GM06990 (cell line): ENCODE measurements around the gene CSMD2.

ENCODE experiments used
- DNase-seq: peaks from one replicate; pipeline ENCODE4 v3.0.0-alpha.2; 2011; ENCODE audit not compliant: insufficient read length; ENCODE audit errors: extremely low read depth
- H3K27me3 ChIP-seq: replicated peaks from 2 replicates; pipeline ENCODE4 v1.6.0; 2011; ENCODE audit warnings: low read length; ENCODE audit not compliant: control insufficient read depth, insufficient read depth
- H3K36me3 ChIP-seq: 2 replicates; pipeline ENCODE4 v1.5.1; 2011; ENCODE audit warnings: low read length; ENCODE audit not compliant: control insufficient read depth, insufficient read depth
- H3K4me3 ChIP-seq: replicated peaks from 2 replicates; pipeline ENCODE4 v1.5.1; 2011; ENCODE audit warnings: low read depth, mild to moderate bottlenecking, control low read depth, low read length
- CTCF ChIP-seq: IDR thresholded peaks from 2 replicates; pipeline ENCODE4 v1.5.1; 2011; ENCODE audit warnings: low read length, control low read depth, mild to moderate bottlenecking, inconsistent platforms; ENCODE audit not compliant: insufficient read depth, poor library complexity, severe bottlenecking

The CSMD2 gene

GRCh38 chr1:33714421-33714820 lies 450.6 kb downstream of the CSMD2 start:
- peaks cover 1% of the 10 kb centered on the region; the same call in 1 of the 2 replicates for H3K27me3 ChIP-seq
- no peak for TF ChIP-seq CTCF
- no peaks in the 10 kb centered on the region for H3K36me3 ChIP-seq
- no peak for DNase-seq
- no peak overlapping the region for H3K4me3 ChIP-seq

- no peak for TF ChIP-seq CTCF
- DNase-seq, result no peak
- Histone ChIP-seq H3K36me3 (no peaks in the 10 kb centered on the region), H3K4me3 (no peak overlapping the region), H3K27me3 (peaks cover 1% of the 10 kb centered on the region; the same call in 1 of the 2 replicates)
Observed at GRCh38 chr1:33713058-33713877, 451.8 kb downstream of the CSMD2 start.

- Histone ChIP-seq H3K36me3 (no peaks in the 10 kb centered on the region), H3K27me3 (peaks cover 1% of the 10 kb centered on the region; the same call in 1 of the 2 replicates), H3K4me3 (no peak overlapping the region)
- no peak for TF ChIP-seq CTCF
- no peak for DNase-seq
Observed at GRCh38 chr1:33712186-33712585, 452.8 kb downstream of the CSMD2 start.

- no peak for DNase-seq
- TF ChIP-seq CTCF, result no peak
- H3K36me3 ChIP-seq, result no peaks in the 10 kb centered on the region
- no peak overlapping the region for H3K4me3 ChIP-seq
- peaks cover 1% of the 10 kb centered on the region; the same call in 1 of the 2 replicates for H3K27me3 ChIP-seq
Observed at GRCh38 chr1:33711511-33711910, 453.5 kb downstream of the CSMD2 start.

- no peak overlapping the region for H3K4me3 ChIP-seq
- no peak for DNase-seq
- no peak for TF ChIP-seq CTCF
- H3K27me3 ChIP-seq, result peaks cover 1% of the 10 kb centered on the region; the same call in 1 of the 2 replicates
- no peaks in the 10 kb centered on the region for H3K36me3 ChIP-seq
Observed at GRCh38 chr1:33710967-33711366, 454.1 kb downstream of the CSMD2 start.
